C4-2B (cell line): ENCODE results near the gene CHN2.

ENCODE experiments used
- H3K27ac ChIP-seq: fragments of 450-650 bp; 2 replicates; pipeline ENCODE4 v1.5.1; 2017
- CTCF ChIP-seq: fragments of 450-650 bp; conservative IDR thresholded peaks from 2 replicates; pipeline ENCODE4 v1.5.1; 2017; ENCODE audit warnings: mild to moderate bottlenecking
- ZFX ChIP-seq: fragments of 450-650 bp; IDR thresholded peaks from 2 replicates; pipeline ENCODE4 v1.6.1; 2017

The CHN2 gene

GRCh38 chr7:29394321-29394720 lies 199.7 kb downstream of the CHN2 start:
- no peak for TF ChIP-seq CTCF
- TF ChIP-seq ZFX, result no peak
- no peak overlapping the region for H3K27ac ChIP-seq

GRCh38 chr7:29396563-29396962 lies 202.0 kb downstream of the CHN2 start:
- H3K27ac ChIP-seq, result no peak overlapping the region
- TF ChIP-seq ZFX (no peak), CTCF (no peak)

GRCh38 chr7:29397398-29397797 lies 202.8 kb downstream of the CHN2 start:
- TF ChIP-seq CTCF, result no peak
- no peak for TF ChIP-seq ZFX
- H3K27ac ChIP-seq, result no peak overlapping the region

GRCh38 chr7:29398011-29398410 lies 203.4 kb downstream of the CHN2 start:
- no peak for TF ChIP-seq ZFX
- no peak for TF ChIP-seq CTCF
- H3K27ac ChIP-seq, result no peak overlapping the region

GRCh38 chr7:29400437-29400836 lies 205.9 kb downstream of the CHN2 start:
- TF ChIP-seq CTCF (no peak), ZFX (no peak)
- H3K27ac ChIP-seq, result no peak overlapping the region

- TF ChIP-seq ZFX (no peak), CTCF (no peak)
- H3K27ac ChIP-seq, result no peak overlapping the region
Observed at GRCh38 chr7:29401769-29402168, 207.2 kb downstream of the CHN2 start.

GRCh38 chr7:29405891-29406290 lies 211.3 kb downstream of the CHN2 start:
- no peak overlapping the region for H3K27ac ChIP-seq
- TF ChIP-seq CTCF (no peak), ZFX (no peak)
